Activated T-cell treated with anti-CD3 and anti-CD28 coated beads, Interleukin-2, amount 50 U/mL, for 1 hour (primary cell): ENCODE results near the gene EIF4G3.
"Not testable (repeated sequence)": the region's sequence is repeated elsewhere in the genome, so short reads cannot be mapped to it uniquely, and the experiment has no call there.

ENCODE experiments used
- DNase-seq: peaks from one replicate; pipeline ENCODE4 v3.0.0-alpha.2; 2020

EIF4G3 gene

DNA sequence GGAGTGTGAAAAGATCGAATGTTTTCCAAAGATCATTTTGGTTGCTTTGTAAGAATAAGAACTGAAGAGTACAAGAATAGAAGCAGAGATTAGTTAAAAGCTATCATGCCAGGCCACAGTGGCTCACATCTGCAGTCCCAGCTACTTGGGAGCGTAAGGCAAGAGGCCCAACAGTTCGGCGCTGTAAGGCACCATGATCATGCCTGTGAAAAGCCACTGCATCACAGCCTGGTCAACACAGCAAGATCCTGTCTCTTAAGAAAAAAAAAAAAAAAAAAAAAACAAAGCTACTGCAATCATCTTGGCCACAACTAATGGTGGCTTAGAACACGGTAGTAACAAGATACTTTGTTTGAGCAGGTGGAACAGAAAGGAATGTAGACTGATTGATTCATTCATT lies 116.2 kb downstream of the EIF4G3 start:
- no peak for DNase-seq

DNA sequence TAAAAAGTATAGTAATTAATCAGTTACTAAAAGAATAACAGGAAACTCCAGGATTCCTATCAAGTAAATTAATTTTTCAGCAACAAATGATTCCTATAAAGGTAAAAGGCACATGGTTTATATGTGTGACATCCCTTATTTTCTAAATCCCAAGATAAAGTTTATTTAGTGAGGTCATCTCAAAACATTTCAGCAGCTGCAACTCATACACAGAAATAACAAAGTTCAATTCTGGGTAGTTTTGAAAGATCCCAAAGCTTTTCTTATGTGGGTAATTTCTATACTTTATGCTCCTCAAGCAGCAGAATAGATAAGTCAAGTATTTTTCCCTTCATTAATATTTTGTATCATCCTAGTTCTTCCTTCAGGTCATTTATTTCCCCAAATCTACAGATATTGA lies 117.7 kb downstream of the EIF4G3 start:
- DNase-seq, result no peak

DNA sequence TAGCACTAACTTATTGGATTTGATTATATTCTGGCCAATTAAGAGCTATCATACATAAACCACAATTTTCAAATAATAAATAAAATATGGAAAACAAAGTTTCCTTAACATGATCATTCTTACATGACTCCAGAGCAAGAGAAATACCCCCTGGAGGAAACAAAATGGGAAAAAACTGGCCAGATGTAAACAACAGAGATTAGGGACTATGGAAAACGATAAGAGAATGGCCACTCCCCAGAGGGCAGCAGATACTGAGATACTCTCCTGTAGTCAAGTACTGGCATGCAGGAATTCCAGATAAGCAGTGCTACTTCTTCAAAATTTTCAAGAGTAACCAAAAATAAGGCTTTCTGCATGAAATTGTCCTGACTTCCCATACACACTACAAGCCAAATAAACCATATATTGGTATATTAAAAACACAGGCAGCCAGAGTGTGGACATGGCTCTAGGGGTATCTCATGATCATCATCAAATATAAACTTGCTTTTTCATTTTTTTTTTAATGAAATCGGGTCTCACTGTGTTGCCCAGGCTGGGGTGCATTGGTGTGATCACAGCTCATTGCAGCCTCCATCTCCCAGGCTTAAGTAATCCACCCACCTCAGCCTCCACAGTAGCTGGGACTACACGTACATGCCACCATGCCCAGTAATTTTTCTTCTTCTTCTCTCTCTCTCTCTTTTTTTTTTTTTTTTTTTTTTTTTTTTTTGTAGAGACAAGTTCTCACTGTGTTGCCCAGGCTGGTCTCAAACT lies 118.5 kb downstream of the EIF4G3 start:
- no peak for DNase-seq

DNA sequence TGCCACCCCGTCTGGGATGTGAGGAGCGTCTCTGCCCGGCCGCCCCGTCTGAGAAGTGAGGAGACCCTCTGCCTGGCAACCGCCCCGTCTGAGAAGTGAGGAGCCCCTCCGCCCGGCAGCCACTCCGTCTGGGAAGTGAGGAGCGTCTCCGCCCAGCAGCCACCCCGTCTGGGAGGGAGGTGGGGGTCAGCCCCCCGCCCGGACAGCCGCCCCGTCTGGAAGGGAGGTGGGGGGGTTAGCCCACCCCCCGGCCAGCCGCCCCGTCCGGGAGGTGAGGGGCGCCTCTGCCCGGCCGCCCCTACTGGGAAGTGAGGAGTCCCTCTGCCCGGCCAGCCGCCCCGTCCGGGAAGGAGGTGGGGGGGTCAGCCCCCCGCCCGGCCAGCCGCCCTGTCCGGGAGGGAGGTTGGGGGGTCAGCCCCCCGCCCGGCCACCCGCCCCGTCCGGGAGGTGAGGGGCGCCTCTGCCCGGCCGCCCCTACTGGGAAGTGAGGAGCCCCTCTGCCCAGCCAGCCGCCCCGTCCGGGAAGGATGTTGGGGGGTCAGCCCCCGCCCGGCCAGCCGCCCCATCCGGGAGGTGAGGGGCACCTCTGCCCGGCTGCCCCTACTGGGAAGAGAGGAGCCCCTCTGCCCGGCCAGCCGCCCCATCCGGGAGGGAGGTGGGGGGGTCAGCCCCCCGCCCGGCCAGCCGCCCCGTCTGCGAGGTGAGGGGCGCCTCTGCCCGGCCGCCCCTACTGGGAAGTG lies 123.3 kb downstream of the EIF4G3 start:
- not testable (repeated sequence) for DNase-seq

DNA sequence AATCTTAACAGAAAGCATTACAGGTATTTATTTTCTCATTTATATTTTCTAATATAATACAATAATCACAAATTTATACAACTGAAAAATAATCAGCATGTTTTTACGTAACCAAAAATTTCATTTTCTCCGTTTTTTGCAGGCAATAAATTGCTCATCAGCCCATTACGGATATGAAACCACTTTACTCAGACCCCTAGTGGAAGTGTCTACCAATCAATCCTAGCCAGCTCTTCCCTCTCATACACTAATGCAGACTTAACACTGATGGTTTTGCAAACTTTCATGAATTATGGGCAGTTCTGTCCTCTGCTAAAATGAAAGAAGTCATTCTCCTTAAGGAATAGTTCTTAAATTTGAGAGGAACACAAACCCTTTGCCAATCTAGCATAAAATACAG lies 124.7 kb downstream of the EIF4G3 start:
- DNase-seq, result no peak

DNA sequence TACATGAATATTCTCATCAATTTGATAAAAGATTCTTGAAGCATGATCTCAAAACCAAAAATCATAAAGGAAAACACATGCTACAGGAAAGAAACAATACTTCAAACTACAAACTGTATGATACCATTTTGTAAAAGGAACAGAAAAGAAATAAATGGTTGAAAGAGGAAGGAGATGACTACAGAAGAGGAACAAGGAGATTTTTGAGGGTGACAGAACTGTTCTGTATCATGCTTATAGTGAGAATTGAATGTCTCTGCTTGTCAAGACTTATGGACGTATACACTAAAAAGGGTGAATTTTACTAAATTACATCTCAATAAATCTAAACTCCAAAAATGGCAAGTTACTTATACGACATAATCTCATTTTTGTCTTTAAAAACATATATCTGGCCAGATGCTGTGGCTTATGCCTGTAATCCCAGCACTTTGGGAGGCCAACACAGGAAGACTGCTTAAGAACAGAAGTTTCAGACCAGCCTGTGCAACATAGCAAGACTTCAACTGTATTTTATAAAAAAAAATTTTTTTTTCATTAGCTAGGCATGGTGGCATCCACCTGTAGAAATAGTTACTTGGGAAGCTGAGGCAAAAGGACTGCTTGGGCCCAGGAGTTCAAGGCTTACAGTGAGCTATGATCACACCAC lies 125.4 kb downstream of the EIF4G3 start:
- DNase-seq, result no peak

DNA sequence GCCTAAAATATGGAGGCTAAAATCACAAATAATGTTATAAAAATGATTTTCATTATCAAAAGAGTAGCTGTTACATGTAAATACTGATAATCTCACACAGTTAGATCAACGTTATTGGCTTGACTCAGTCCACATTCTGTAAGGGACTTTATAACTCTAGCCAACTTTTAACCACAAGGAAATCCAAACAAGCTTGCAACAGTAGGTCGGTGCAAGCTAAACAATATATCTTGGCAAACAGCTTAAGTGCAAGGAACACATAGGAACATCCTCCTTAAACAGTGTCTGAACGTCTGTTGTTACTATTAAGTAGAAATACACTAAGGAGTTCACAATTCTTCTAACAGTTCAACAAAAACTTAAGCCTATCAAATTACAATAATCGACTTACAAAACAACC lies 126.7 kb downstream of the EIF4G3 start:
- no peak for DNase-seq

DNA sequence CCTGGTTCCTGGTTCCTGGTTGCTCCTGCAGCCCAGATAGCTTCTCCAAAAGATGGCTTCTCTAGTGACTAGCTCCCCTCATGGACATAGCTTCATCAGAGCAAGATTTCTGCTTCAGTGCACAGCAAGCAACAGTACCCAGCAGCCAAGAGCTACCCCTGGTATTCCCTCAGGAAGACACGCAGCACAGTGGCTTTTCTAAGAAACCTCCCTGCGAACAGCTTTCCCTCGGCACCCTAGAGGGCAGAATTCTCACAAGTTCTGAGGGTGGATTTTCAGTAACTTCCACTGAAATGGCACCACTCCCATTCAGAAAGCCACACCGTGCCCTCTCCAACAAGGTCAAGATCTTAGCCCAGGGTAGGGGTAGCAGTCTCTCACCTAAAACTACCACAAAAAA lies 128.2 kb downstream of the EIF4G3 start:
- DNase-seq, result no peak

DNA sequence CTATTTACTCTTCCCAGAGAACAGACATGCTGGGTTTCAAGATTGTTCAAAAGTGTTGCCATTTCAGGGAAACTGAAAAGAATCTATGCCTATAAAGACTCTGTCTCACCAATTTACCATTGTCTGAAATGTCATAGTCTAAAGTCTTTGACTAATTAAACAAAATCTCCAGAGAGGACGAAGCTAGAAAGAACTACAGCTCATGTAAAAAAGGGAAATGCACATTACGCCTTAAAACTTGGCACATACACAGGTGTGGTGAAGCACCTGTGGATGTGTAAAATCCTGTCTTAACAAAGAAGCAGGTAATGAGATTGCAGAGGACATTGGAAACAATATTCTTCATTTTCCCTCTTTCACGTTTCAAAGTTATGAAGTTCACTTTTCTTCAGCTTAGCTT lies 130.6 kb downstream of the EIF4G3 start:
- no peak for DNase-seq

DNA sequence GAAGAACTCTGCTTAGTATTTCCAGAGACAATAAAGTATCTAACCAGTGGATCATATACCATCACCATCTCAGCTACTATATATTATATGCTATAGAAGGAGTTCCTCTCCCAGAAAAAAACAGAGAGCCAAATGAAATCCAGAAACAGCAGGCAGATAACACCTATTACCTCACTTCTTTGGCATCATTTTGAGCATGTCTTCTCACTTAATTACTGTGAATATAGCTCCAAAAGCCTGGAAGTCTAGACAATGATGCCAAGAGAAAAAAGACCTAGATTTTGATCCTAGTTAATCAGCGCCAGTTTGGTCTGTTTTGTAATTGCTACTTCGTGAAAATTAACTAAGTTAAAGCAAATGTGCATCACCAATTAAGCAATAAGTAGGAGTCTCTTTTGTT lies 131.3 kb downstream of the EIF4G3 start:
- DNase-seq, result no peak

DNA sequence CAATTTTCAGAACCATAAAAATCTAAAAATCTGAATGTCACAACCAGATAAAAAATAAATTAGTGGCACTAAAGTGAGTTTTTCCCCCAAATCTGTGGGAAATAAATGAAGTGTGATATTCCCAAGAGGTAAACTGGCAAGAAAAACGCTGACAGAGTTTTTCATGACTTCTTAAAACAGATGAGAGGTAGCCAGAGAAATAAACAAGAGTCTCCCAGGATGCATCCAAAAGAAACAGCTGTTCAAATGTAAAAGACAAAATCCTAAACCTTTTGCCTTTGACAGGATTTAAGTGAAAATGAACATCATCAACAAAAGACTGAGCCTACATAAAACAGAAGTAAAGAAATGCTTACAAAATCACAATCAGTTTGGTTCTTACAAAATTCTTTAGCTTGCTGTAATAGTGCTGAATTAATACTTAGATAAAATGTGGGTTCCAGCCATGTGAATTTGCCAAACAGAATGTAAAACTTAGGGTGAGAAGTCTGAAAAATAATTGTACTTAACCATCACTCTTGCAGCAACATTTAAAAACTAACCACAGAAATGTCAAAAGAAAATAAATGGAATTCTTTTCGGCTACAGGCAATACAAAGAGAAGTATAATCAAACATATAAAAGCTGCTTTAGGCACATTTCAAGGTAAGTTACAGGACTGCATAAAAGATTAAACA lies 133.6 kb downstream of the EIF4G3 start:
- DNase-seq, result no peak

DNA sequence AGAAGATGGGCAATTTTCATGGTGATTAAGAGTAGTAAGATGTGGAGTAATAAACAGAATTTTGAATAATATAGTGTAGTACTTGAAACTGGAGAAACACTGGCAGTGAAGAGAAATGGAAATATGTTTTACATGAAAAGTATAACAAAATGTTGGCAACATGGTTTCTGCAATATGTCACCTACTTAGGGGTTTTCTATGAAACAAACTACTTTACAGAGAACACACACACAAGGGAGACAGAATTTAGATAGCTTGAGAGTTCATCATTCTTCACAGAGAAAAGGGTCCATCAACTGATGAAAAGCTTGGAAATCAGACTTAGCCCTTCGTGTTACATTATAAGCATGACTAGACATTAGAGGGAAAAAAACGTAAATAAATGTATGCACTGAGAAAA lies 135.2 kb downstream of the EIF4G3 start:
- DNase-seq, result no peak

DNA sequence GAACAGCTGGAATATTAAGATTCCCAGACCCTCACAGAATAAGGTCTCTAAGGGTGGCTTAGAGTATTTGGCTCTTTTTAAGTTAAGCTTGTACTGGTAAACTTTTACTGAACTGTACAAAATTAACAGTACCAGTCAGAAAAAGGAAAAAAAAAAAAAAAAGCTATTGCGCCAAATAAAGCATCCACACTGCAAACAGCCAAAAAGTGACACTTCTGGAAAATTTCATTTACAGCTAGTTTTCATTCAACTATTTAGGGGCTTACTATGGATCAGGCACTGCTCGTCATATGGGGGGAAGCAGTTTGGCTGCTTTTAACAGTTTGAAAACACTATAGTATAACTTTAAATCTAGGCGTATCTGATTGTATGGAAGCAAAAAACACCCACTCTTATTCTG lies 139.6 kb downstream of the EIF4G3 start:
- no peak for DNase-seq

DNA sequence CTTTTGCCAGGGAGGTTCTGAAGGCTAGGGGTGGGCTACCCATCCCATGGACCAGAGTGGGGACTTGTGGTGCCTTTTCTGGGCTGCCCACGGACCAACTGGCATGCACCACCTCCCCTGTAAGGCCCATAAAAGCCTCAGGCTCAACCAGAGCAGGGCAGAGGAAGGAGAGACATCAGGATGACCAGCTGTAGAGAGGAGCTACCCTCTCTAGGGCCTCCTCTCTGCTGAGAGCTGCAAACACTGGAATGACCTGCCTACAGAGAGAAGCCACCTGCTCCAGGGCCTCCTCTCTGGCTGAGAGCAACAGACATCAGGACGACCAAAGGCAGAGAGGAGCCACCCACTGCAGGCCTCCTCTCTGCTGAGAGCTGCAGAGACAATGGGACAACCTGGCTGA lies 140.9 kb downstream of the EIF4G3 start:
- no peak for DNase-seq

DNA sequence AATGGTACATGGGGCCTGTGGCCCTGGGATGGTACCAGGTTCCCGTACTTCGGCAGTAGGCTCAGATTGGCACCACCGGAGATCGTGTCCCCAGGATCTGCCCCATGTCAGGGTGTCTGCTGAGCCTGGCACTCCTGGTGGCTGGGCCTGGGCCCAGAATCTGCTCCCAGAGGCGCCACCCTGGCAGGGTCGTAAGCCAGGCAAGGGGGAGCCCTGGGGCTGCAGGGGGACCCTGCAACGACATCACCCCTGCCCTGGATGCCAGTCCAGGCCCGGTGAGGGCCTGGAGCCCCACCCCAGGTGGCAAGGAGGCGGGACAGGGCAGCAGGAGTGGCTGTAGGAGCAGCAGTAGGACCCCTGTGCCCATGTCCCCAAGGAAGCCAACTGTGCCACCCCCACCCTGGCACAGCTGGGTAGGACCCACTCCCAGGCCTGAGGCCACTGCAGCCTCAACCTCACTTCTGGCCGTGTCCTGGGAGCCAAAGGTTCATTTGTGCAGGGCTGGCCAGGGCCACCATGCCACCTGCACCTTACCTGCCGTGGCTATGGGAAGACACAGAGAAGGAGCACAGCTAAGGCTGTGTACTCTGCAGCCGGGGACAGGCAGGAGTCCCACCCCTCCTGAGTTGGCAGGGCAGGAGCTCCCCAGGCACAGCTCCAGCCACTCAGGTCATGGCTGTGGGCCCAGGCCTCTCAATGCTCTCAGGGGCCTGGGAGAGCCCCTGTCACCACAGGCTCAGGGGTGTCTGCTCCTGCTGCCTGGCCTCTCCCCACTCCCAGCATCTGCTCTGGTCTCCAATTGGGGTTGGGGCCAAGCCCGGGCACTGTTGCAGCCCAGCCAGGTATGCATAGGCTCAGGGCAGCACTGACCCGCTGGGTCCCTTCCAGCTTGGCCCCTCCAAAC lies 141.7 kb downstream of the EIF4G3 start:
- no peak for DNase-seq

DNA sequence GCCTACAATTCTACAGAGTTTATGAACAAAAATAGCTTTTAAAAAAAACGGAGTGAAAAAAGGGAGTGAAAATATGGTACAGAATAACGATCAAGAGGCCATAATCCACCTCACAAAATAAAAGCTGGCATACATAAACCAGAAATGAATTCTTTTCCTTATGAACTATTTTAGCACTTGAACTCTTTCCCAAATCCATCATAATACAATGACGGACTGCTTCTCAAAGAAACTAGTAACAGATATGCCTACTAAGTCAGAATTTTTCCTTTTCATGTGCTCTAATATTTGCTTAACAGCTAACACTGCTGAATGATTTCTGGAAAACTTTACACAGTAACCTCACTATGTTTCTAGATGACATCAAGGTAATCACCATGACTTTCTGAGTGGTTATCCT lies 144.0 kb downstream of the EIF4G3 start:
- no peak for DNase-seq

DNA sequence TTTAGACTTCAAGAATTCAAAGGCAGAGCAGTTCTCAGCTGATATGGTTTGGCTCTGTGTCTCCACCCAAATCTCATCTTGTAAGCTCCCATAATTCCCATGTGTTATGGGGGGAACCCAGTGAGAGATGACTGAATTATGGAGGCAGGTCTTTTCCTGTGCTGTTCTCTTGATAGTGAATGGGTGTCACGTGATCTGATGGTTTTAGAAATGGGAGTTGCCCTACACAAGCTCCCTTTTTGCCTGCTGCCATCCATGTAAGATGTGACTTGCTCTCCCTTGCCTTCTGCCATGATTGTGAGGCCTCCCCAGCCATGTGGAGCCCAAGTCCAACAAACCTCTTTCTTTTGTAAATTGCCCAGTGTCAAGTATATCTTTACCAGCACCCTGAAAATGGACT lies 146.5 kb downstream of the EIF4G3 start:
- no peak for DNase-seq

DNA sequence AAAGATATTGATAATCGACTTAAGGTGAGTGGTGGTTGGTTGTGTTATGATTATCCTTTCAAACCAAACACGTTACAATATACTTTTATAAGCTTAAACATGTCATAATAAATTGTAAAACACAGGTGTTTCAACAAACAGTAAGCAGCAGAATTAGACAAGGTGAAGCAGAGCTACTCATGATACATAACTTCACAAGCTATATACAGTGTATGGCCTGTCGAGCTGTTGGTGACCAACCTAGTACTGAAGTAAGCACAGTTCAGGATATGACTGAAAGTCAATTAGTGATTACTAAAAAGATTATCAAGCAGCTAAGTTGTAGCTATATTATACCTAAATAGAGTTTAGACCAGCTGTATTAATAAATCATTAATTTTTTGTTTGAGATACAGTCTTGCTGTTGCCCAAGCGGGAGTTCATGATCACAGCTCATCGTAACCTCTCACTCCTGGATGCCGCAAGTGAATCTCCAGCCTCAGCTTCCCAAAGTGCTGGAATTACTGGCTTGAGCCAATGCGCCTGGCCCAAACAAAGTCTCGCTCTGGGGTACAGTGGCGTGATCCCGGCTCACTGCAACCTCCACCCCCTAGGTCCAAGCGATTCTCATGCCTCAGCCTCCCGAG lies 148.1 kb downstream of the EIF4G3 start:
- DNase-seq, result no peak

DNA sequence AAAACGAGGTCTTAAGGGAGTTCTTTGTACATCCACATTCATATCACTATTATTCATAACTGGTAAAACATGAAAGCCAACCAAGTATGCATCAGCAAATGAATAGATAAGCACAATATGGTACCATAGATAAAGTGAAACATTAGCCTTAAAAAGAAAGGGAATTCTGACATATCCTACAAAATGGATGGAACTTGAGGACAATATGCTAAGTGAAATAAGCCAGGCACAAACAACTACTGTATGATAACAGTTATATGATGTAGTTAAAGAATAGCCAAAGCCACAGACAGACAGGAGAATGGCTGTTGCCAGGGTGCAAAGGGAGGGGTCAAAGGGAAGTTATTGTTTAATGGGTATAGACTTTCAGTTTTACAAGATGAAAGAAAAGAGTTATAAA lies 148.9 kb downstream of the EIF4G3 start:
- no peak for DNase-seq

DNA sequence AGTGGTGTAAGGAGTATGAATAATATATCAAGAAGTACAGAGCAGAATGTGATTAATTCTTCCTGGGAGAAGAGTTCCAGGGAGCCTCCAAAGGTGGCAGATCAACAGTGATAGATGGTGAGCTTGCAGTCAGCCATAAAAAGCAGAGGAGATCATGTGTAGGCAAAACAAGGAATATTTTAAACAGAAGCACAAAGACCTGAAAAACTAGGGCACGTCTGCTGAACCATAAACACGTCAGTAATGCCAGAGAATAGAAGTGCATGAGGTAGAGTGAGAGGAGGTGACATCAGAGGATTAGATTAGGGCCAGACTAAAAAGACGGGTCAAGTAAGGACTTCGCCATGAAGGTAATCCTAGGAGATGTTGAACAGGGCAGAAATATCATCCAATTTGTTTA lies 151.8 kb downstream of the EIF4G3 start:
- no peak for DNase-seq

DNA sequence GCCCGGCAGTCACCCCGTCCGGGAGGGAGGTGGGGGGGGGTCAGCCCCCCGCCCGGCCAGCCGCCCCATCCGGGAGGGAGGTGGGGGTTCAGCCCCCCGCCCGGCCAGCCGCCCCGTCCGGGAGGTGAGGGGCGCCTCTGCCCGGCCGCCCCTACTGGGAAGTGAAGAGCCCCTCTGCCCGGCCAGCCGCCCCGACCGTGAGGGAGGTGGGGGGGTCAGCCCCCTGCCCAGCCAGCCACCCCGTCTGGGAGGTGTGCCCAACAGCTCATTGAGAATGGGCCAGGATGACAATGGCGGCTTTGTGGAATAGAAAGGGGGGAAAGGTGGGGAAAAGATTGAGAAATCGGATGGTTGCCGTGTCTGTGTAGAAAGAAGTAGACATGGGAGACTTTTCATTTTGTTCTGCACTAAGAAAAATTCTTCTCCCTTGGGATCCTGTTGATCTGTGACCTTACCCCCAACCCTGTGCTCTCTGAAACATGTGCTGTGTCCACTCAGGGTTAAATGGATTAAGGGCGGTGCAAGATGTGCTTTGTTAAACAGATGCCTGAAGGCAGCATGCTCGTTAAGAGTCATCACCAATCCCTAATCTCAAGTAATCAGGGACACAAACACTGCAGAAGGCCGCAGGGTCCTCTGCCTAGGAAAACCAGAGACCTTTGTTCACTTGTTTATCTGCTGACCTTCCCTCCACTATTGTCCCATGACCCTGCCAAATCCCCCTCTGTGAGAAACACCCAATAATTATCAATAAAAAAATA lies 152.4 kb downstream of the EIF4G3 start:
- DNase-seq, result not testable (repeated sequence)
